Neural progenitor cell (in vitro differentiated cells): ENCODE results near the gene BRCA1.

Experiments used
- EZH2 ChIP-seq: fragments of 200-600 bp; sonication (generic); IDR thresholded peaks from 2 replicates; pipeline ENCODE4 v1.6.1; 2017; ENCODE audit warnings: antibody characterized with exemption, mild to moderate bottlenecking, moderate library complexity
- TF ChIP-seq, protein P1 (sequence below): fragments of 200-600 bp; sonication (generic); IDR thresholded peaks from 2 replicates; pipeline ENCODE4 v1.5.1; 2017; ENCODE audit warnings: antibody characterized with exemption, mild to moderate bottlenecking

DNA sequence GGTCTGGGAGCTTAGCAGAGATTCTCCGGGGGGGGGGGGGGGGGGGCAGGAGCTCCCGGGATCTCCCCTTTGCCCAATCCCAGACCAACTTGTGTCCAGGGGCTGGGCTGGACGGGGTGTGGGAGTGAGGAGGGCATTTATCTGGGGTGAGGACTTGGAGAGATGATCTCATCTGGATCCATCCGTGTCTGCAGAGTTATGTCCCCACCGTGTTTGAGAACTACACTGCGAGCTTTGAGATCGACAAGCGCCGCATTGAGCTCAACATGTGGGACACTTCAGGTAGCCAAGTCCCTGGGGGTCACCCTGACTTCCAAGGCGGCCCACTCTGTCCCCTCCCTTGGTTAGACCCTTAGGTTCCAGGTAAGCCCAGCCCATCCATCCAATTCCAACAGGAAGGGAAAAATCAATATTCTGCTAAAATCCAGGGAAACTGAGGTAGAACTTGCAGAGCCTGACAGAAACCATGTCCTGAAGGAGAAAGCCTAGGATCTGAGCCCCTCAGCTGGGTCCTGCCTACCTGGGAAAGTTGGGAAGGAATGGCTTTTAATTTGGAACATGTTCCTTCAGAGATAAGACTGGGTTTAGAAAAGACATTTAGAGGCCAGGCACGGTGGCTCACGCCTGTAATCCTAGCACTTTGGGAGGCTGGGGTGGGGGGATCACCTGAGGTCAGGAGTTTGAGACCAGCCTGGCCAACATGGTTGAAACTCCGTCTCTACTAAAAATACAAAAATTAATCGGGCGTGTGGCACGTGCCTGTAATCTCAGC lies 99.2 kb downstream of the BRCA1 start:
- TF ChIP-seq, protein P1, sequence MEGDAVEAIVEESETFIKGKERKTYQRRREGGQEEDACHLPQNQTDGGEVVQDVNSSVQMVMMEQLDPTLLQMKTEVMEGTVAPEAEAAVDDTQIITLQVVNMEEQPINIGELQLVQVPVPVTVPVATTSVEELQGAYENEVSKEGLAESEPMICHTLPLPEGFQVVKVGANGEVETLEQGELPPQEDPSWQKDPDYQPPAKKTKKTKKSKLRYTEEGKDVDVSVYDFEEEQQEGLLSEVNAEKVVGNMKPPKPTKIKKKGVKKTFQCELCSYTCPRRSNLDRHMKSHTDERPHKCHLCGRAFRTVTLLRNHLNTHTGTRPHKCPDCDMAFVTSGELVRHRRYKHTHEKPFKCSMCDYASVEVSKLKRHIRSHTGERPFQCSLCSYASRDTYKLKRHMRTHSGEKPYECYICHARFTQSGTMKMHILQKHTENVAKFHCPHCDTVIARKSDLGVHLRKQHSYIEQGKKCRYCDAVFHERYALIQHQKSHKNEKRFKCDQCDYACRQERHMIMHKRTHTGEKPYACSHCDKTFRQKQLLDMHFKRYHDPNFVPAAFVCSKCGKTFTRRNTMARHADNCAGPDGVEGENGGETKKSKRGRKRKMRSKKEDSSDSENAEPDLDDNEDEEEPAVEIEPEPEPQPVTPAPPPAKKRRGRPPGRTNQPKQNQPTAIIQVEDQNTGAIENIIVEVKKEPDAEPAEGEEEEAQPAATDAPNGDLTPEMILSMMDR = no peak
- no peak for TF ChIP-seq EZH2
